Mesenchymal stem cell (in vitro differentiated cells and primary cell): Measurements from ENCODE around the gene MEAK7.
A peak's percentile ranks its signal among the peaks of the same experiment; 100 is the strongest.

Experiments used
- DNase-seq: peaks from one replicate; pipeline ENCODE4 v3.0.0-alpha.2; 2013
- H2AFZ ChIP-seq: one replicate; pipeline ENCODE4 v1.6.1; 2013; ENCODE audit warnings: low read depth, mild to moderate bottlenecking, control low read depth, inconsistent platforms, low read length, moderate library complexity
- H2AK5ac ChIP-seq: 2 replicates; pipeline ENCODE4 v1.6.1; 2013; ENCODE audit warnings: low read length, moderate library complexity, mild to moderate bottlenecking, inconsistent platforms; ENCODE audit not compliant: severe bottlenecking
- H2BK120ac ChIP-seq: one replicate; pipeline ENCODE4 v1.6.1; 2013; ENCODE audit warnings: low read depth, mild to moderate bottlenecking, inconsistent platforms, low read length, moderate library complexity
- H2BK12ac ChIP-seq, 2 experiments: one replicate each; pipeline ENCODE4 v1.6.1; 2013; ENCODE audit warnings: inconsistent platforms in 2 of 2, low read length in 2 of 2, mild to moderate bottlenecking in 2 of 2, moderate library complexity in 2 of 2, control low read depth in 1 of 2
- H2BK15ac ChIP-seq: one replicate; pipeline ENCODE4 v1.6.1; 2013; ENCODE audit warnings: mild to moderate bottlenecking, low read depth, inconsistent platforms; ENCODE audit not compliant: poor library complexity, severe bottlenecking
- H2BK5ac ChIP-seq: 2 replicates; pipeline ENCODE4 v1.6.1; 2013; ENCODE audit warnings: low read depth, mild to moderate bottlenecking, low read length, control low read depth, inconsistent platforms; ENCODE audit not compliant: poor library complexity, severe bottlenecking
- H3K14ac ChIP-seq, 2 experiments: one replicate each; pipeline ENCODE4 v1.6.1; 2013; ENCODE audit warnings: inconsistent platforms in 2 of 2, low read length in 2 of 2, control low read depth in 1 of 2, mild to moderate bottlenecking in 1 of 2, moderate library complexity in 1 of 2
- H3K18ac ChIP-seq, 2 experiments: one replicate each; pipeline ENCODE4 v1.6.1; 2013; ENCODE audit warnings: inconsistent platforms in 2 of 2, low read length in 2 of 2, control low read depth in 1 of 2, low read depth in 1 of 2, mild to moderate bottlenecking in 1 of 2
- H3K23ac ChIP-seq, 2 experiments: one replicate each; pipeline ENCODE4 v1.6.1; 2013; ENCODE audit warnings: inconsistent platforms in 2 of 2, low read length in 2 of 2, mild to moderate bottlenecking in 2 of 2, moderate library complexity in 2 of 2, control low read depth in 1 of 2
- H3K27ac ChIP-seq: 2 replicates; pipeline ENCODE4 v1.5.1; 2013; ENCODE audit warnings: mild to moderate bottlenecking, moderate library complexity, low read length, control low read depth, inconsistent platforms; ENCODE audit not compliant: poor library complexity, severe bottlenecking
- H3K27me3 ChIP-seq, 2 experiments: 2 replicates each; pipeline versions ENCODE4 v1.6.1 to v1.7.0; 2013; ENCODE audit warnings: low read length in 2 of 2, mild to moderate bottlenecking in 2 of 2, moderate library complexity in 2 of 2, control low read depth in 1 of 2, inconsistent platforms in 1 of 2; ENCODE audit not compliant: control insufficient read depth in 1 of 2, insufficient read depth in 1 of 2
- H3K36me3 ChIP-seq, 2 experiments: 2 replicates each; pipeline versions ENCODE4 v1.6.1 to v1.7.0; 2013; ENCODE audit warnings: low read length in 2 of 2, control low read depth in 1 of 2, inconsistent platforms in 1 of 2, low read depth in 1 of 2, mild to moderate bottlenecking in 1 of 2; ENCODE audit not compliant: insufficient read depth in 2 of 2, control insufficient read depth in 1 of 2
- H3K4ac ChIP-seq, 2 experiments: one replicate each; pipeline ENCODE4 v1.6.1; 2013; ENCODE audit warnings: inconsistent platforms in 2 of 2, low read length in 2 of 2, mild to moderate bottlenecking in 2 of 2, moderate library complexity in 2 of 2, control low read depth in 1 of 2, low read depth in 1 of 2
- H3K4me1 ChIP-seq: 2 replicates; pipeline ENCODE4 v1.6.1; 2013; ENCODE audit warnings: low read depth, low read length, control low read depth; ENCODE audit not compliant: control insufficient read depth, insufficient read depth
- H3K4me2 ChIP-seq: 2 replicates; pipeline ENCODE4 v1.6.1; 2013; ENCODE audit warnings: low read length, mild to moderate bottlenecking, inconsistent platforms; ENCODE audit not compliant: poor library complexity, severe bottlenecking
- H3K4me3 ChIP-seq, 2 experiments: 2 replicates each; pipeline versions ENCODE4 v1.5.1 to v1.7.0; 2013; ENCODE audit warnings: low read length in 2 of 2, mild to moderate bottlenecking in 2 of 2, control low read depth in 1 of 2, low read depth in 1 of 2; ENCODE audit not compliant: insufficient read depth in 1 of 2
- H3K79me1 ChIP-seq: replicated peaks from 2 replicates; pipeline ENCODE4 v1.6.1; 2013; ENCODE audit warnings: mild to moderate bottlenecking, control low read depth, low read length, inconsistent platforms; ENCODE audit not compliant: poor library complexity, severe bottlenecking
- H3K9ac ChIP-seq: 2 replicates; pipeline ENCODE4 v1.7.0; 2013; ENCODE audit warnings: mild to moderate bottlenecking, low read length, moderate library complexity
- H3K9me3 ChIP-seq: 2 replicates; pipeline ENCODE4 v1.7.0; 2013; ENCODE audit warnings: mild to moderate bottlenecking, low read length; ENCODE audit not compliant: control insufficient read depth
- H4K8ac ChIP-seq: one replicate; pipeline ENCODE4 v1.6.1; 2013; ENCODE audit warnings: inconsistent platforms, mild to moderate bottlenecking, low read length, moderate library complexity
- H4K91ac ChIP-seq: one replicate; pipeline ENCODE4 v1.6.1; 2013; ENCODE audit warnings: mild to moderate bottlenecking, low read length, inconsistent platforms
- WGBS: methylation state at CpG from one replicate; pipeline ENCODE4 v1.1.7; 2013; ENCODE audit warnings: mixed read lengths; 5-methylcytosine and 5-hydroxymethylcytosine counted together

The MEAK7 gene

DNA sequence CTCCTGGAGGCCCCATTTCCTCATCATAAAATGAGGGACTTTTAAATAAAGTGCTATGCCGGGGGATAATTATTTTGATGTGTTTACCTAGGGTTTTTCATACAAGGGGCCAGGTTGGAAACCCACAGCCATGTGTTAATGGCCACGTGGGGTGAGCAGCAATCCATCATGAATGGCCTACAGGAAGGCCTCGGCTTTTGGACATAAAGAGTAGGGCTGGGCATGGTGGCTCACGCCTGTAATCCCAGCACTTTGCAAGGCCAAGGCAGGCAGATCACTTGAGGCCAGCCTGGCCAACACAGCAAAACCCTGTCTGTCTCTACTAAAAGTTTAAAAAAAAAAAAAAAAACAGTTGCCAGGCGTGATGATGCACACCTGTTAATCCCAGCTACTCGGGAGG is 40.3 kb downstream of the MEAK7 start:
- H3K4me3 ChIP-seq = no peak overlapping the region
- peaks cover 61% of the 10 kb centered on the region in 2 experiments for H3K36me3 ChIP-seq
- no peak overlapping the region for H2BK120ac ChIP-seq
- no peak overlapping the region for H3K4ac ChIP-seq
- H3K79me1 ChIP-seq = peaks cover 14% of the 10 kb centered on the region
- H3K27ac ChIP-seq = no peak overlapping the region
- no peak overlapping the region for H2BK15ac ChIP-seq
- H3K23ac ChIP-seq = no peak overlapping the region
- H3K9me3 ChIP-seq = peaks cover 16% of the 10 kb centered on the region
- H3K4me1 ChIP-seq = no peaks in the 10 kb centered on the region
- no peak overlapping the region for H2BK5ac ChIP-seq
- no peak for DNase-seq
- no peak overlapping the region for H4K91ac ChIP-seq
- no peak overlapping the region for H2BK12ac ChIP-seq
- no peaks in the 10 kb centered on the region for H3K27me3 ChIP-seq
- no peak overlapping the region for H2AK5ac ChIP-seq
- no peak overlapping the region for H2AFZ ChIP-seq
- 86% methylated on average over 6 of the region's 6 CpGs for WGBS
- no peak overlapping the region for H3K14ac ChIP-seq
- no peak overlapping the region for H3K4me2 ChIP-seq
- no peak overlapping the region for H3K18ac ChIP-seq
- H4K8ac ChIP-seq = no peak overlapping the region
- H3K9ac ChIP-seq = no peak overlapping the region

- Histone ChIP-seq H2BK15ac (no peak overlapping the region), H2AK5ac (no peak overlapping the region), H3K79me1 (peaks cover 14% of the 10 kb centered on the region), H3K36me3 (peaks cover 59 to 67% of the 10 kb centered on the region in 2 experiments), H2BK5ac (no peak overlapping the region), H2BK12ac (no peak overlapping the region), H3K27ac (no peak overlapping the region), H4K91ac (no peak overlapping the region), H2BK120ac (no peak overlapping the region), H3K23ac (no peak overlapping the region), H3K18ac (no peak overlapping the region), H3K4ac (no peak overlapping the region), H2AFZ (no peak overlapping the region), H3K4me1 (no peaks in the 10 kb centered on the region), H3K9me3 (peaks cover 16% of the 10 kb centered on the region), H3K4me3 (no peak overlapping the region), H4K8ac (no peak overlapping the region), H3K14ac (no peak overlapping the region), H3K27me3 (no peaks in the 10 kb centered on the region), H3K4me2 (no peak overlapping the region), H3K9ac (peak overlapping the region; percentile 28)
- no peak for DNase-seq
- 82% methylated on average over 7 of the region's 7 CpGs for WGBS
Observed at GRCh38 chr16:84463221-84463620, 41.2 kb downstream of the MEAK7 start.

GRCh38 chr16:84462296-84463210 is 41.9 kb downstream of the MEAK7 start:
- H3K27ac ChIP-seq = no peak overlapping the region
- H3K18ac ChIP-seq = no peak overlapping the region
- no peak overlapping the region for H4K91ac ChIP-seq
- no peak overlapping the region for H3K23ac ChIP-seq
- no peak overlapping the region for H3K4ac ChIP-seq
- H3K79me1 ChIP-seq = peaks cover 14% of the 10 kb centered on the region
- H3K14ac ChIP-seq = no peak overlapping the region
- no peak overlapping the region for H3K4me3 ChIP-seq
- no peak overlapping the region for H2BK5ac ChIP-seq
- peaks cover 10% of the 10 kb centered on the region for H3K9me3 ChIP-seq
- H3K9ac ChIP-seq = no peak overlapping the region
- no peak for DNase-seq
- H2BK15ac ChIP-seq = no peak overlapping the region
- H3K27me3 ChIP-seq = no peaks in the 10 kb centered on the region
- no peak overlapping the region for H2BK120ac ChIP-seq
- no peak overlapping the region for H4K8ac ChIP-seq
- H3K36me3 ChIP-seq = peaks cover 52 to 67% of the 10 kb centered on the region in 2 experiments
- H2AFZ ChIP-seq = no peak overlapping the region
- H2BK12ac ChIP-seq = no peak overlapping the region
- H2AK5ac ChIP-seq = no peak overlapping the region
- H3K4me2 ChIP-seq = no peak overlapping the region
- WGBS = 88% methylated on average over 24 of the region's 24 CpGs
- no peaks in the 10 kb centered on the region for H3K4me1 ChIP-seq

DNA sequence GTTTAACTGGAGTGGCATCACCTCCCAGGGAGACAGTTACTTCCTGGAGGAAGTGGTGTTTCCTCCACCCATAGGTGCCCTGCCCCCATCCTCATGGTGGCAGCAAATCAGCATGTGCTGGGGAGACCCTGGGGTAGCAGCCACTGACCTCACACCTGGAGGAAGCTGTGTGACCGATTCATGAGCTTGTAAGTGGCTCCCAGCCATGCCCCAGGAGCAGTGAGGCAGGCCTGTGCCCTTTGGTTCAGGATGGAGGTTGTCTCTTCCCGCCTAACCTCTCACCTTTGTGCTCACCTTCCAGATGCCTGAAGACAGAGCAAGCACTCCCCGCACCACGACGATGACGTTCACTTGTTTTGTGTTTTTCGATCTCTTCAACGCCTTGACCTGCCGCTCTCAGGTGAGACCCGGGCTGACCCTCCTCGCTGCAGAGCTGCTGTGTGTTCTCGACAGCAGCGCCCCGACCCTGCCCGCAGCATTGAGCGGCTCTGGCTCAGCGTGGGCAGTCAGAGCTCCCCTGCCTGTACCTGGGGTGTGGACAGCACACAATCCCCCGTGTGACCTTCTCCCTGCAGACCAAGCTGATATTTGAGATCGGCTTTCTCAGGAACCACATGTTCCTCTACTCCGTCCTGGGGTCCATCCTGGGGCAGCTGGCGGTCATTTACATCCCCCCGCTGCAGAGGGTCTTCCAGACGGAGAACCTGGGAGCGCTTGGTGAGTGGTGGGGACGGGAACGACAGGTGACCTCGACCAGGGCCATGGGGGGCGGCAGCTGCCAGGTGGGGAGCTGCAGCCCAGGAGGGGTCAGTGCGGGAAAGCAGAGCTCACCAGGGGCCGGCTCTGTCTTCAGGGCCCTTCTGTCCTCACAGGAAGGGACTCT is 42.8 kb downstream of the MEAK7 start:
- Histone ChIP-seq H4K8ac (no peak overlapping the region), H3K4ac (no peak overlapping the region), H3K9ac (no peak overlapping the region), H2BK12ac (no peak overlapping the region), H2BK5ac (no peak overlapping the region), H3K14ac (no peak overlapping the region), H3K4me1 (no peaks in the 10 kb centered on the region), H2BK15ac (no peak overlapping the region), H3K79me1 (peaks cover 10% of the 10 kb centered on the region), H2AFZ (no peak overlapping the region), H3K4me2 (no peak overlapping the region), H2BK120ac (no peak overlapping the region), H2AK5ac (no peak overlapping the region), H3K18ac (no peak overlapping the region), H3K23ac (no peak overlapping the region), H4K91ac (no peak overlapping the region), H3K27ac (no peak overlapping the region), H3K27me3 (no peaks in the 10 kb centered on the region), H3K36me3 (peaks cover 43 to 63% of the 10 kb centered on the region in 2 experiments), H3K4me3 (no peak overlapping the region), H3K9me3 (peaks cover 1% of the 10 kb centered on the region)
- 92% methylated on average over 30 of the region's 30 CpGs for WGBS
- DNase-seq = no peak
